GM12878 (cell line): ENCODE data around the gene MST1. TPM values are rescaled to one million over a fixed set of nuclear protein-coding genes. Genes with fewer than 3 reads are reported as not detected.

Source experiments
- BACH1 ChIP-seq: fragments of 450-650 bp; IDR thresholded peaks from 2 replicates; pipeline ENCODE4 v1.6.1; 2017; ENCODE audit warnings: mild to moderate bottlenecking, borderline replicate concordance
- polyA plus RNA-seq, 11 experiments: library from polyadenylated mRNA; depleted of rRNA in 4 of 11; unstranded in 6 of 11; stranded (reverse) in 5 of 11; fragments of >200 nt; fragmentation: Nextera tagmentation in 4 of 11; fragmentation: Illumina TruSeq in 1 of 11; extraction: Ambion mirVana in 4 of 11; extraction: Trizol in 1 of 11; gene quantifications; 1 replicate in 1 of 11; 2 replicates in 10 of 11; pipeline versions ENCODE4 v1.2.1 to v1.2.3, GENCODE V29; 2011 to 2016; ENCODE audit warnings: inconsistent platforms in 2 of 11, missing spikeins in 2 of 11, low read depth in 1 of 11
- small RNA-seq: library from RNA; depleted of rRNA; stranded (forward); fragments of <200 nt; gene quantifications from one replicate; pipeline ENCODE3, GENCODE V24; 2014
- total RNA-seq, 4 experiments: library from RNA; depleted of rRNA in 3 of 4; stranded (reverse); fragments of >200 nt in 3 of 4; fragmentation: Illumina TruSeq in 1 of 4; extraction: Trizol in 1 of 4; gene quantifications; 2 replicates each; pipeline versions ENCODE4 v1.2.1 to v1.2.3, GENCODE V29; 2013 to 2021
- TF ChIP-seq, protein P1 (sequence below): fragments of 450-650 bp; IDR thresholded peaks from 2 replicates; pipeline ENCODE4 v1.6.1; 2018; ENCODE audit warnings: mild to moderate bottlenecking, low read depth, moderate library complexity; ENCODE audit not compliant: partially characterized antibody

MST1 gene
- total and polyA plus RNA-seq, 10 of the 15 experiments (the other 5 are each of a cell fraction or from before 2014, with no cell fraction given) = 1.2 to 25.5 (median 4.1) TPM

DNA sequence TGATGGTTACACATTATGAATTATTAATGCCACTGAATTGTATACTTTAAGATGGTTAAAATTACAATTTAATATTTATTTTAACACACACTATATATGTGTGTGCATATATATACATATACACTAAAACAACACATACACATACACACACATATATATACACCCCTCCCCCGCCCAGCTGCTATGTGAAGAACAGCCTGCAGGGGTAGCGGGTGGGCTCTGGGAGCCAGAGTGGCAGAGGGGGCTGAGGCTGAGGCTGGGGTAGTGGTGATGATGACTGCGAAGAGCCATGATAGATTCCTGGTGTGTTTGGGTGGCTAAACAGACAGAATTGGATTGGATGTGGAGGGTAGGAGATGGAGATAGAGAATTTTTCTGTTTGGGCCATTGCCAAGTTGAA is 54.5 kb downstream of the MST1 start (continued):
- TF ChIP-seq, protein P1, sequence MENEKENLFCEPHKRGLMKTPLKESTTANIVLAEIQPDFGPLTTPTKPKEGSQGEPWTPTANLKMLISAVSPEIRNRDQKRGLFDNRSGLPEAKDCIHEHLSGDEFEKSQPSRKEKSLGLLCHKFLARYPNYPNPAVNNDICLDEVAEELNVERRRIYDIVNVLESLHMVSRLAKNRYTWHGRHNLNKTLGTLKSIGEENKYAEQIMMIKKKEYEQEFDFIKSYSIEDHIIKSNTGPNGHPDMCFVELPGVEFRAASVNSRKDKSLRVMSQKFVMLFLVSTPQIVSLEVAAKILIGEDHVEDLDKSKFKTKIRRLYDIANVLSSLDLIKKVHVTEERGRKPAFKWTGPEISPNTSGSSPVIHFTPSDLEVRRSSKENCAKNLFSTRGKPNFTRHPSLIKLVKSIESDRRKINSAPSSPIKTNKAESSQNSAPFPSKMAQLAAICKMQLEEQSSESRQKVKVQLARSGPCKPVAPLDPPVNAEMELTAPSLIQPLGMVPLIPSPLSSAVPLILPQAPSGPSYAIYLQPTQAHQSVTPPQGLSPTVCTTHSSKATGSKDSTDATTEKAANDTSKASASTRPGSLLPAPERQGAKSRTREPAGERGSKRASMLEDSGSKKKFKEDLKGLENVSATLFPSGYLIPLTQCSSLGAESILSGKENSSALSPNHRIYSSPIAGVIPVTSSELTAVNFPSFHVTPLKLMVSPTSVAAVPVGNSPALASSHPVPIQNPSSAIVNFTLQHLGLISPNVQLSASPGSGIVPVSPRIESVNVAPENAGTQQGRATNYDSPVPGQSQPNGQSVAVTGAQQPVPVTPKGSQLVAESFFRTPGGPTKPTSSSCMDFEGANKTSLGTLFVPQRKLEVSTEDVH = no peak
- no peak for TF ChIP-seq BACH1

Small RNAs within 50 kb of the gene (small RNA-seq; reads per million reads assigned to genes)
- not detected for gene AMIGO3

Other genes with a start within 250 kb of the MST1 start
Only the 7 nearest of the 14 such genes appear.
- gene APEH, start 15.1 kb downstream of the MST1 start, total RNA-seq (2014; rRNA removed) = 199 and 214 TPM in 2 replicates
- 110 and 116 TPM in 2 replicates for gene APEH, start 15.1 kb downstream of the MST1 start, total RNA-seq (2014; rRNA removed; fragmentation: Illumina TruSeq; extraction: Trizol)
- gene APEH, start 15.1 kb downstream of the MST1 start, total RNA-seq (2021) = 178 and 186 TPM in 2 replicates
- gene APEH, start 15.1 kb downstream of the MST1 start, polyA plus RNA-seq (2011; rRNA removed) = 66.9 and 101 TPM in 2 replicates
- gene APEH, start 15.1 kb downstream of the MST1 start, polyA plus RNA-seq (2014; fragmentation: Illumina TruSeq; extraction: Trizol) = 125 and 130 TPM in 2 replicates
- gene APEH, start 15.1 kb downstream of the MST1 start, polyA plus RNA-seq (2014; fragmentation: Nextera tagmentation; extraction: Ambion mirVana) = 100 to 1,000 TPM in 1 of 2 experiments, 10 to 100 TPM in 1; 74.4 to 102 TPM
- 132 and 162 TPM in 2 replicates for gene APEH, start 15.1 kb downstream of the MST1 start, polyA plus RNA-seq (2014; rRNA removed)
- gene APEH, start 15.1 kb downstream of the MST1 start, polyA plus RNA-seq (2016; fragmentation: Nextera tagmentation; extraction: Ambion mirVana) = 100 to 1,000 TPM; 207 to 209 TPM
- 14.7 and 20.4 TPM in 2 replicates for gene RNF123, start 83 bp upstream of the MST1 start, total RNA-seq (2014; rRNA removed)
- gene RNF123, start 83 bp upstream of the MST1 start, total RNA-seq (2014; rRNA removed; fragmentation: Illumina TruSeq; extraction: Trizol) = 6.4 and 8.1 TPM in 2 replicates
- gene RNF123, start 83 bp upstream of the MST1 start, total RNA-seq (2021) = 28.7 and 31.5 TPM in 2 replicates
- gene RNF123, start 83 bp upstream of the MST1 start, polyA plus RNA-seq (2011; rRNA removed) = 8.1 and 20.0 TPM in 2 replicates
- 6.4 and 12.1 TPM in 2 replicates for gene RNF123, start 83 bp upstream of the MST1 start, polyA plus RNA-seq (2014; fragmentation: Illumina TruSeq; extraction: Trizol)
- gene RNF123, start 83 bp upstream of the MST1 start, polyA plus RNA-seq (2014; fragmentation: Nextera tagmentation; extraction: Ambion mirVana) = 1 to 10 TPM; 4.2 to 4.5 TPM
- gene RNF123, start 83 bp upstream of the MST1 start, polyA plus RNA-seq (2014; rRNA removed) = 21.4 and 23.0 TPM in 2 replicates
- gene RNF123, start 83 bp upstream of the MST1 start, polyA plus RNA-seq (2016; fragmentation: Nextera tagmentation; extraction: Ambion mirVana) = 10 to 100 TPM; 16.6 to 18.5 TPM
- gene AMIGO3, start 30.2 kb upstream of the MST1 start, total RNA-seq (2014; rRNA removed) = 1.2 and 1.3 TPM in 2 replicates
- gene AMIGO3, start 30.2 kb upstream of the MST1 start, total RNA-seq (2014; rRNA removed; fragmentation: Illumina TruSeq; extraction: Trizol) = not detected in 2 replicates
- gene AMIGO3, start 30.2 kb upstream of the MST1 start, total RNA-seq (2021) = 0.18 TPM in 1 of 2 replicates, not detected in the other
- gene AMIGO3, start 30.2 kb upstream of the MST1 start, polyA plus RNA-seq (2011; rRNA removed) = 0.19 TPM in 1 of 2 replicates, not detected in the other
- 0.07 TPM in 1 of 2 replicates, not detected in the other for gene AMIGO3, start 30.2 kb upstream of the MST1 start, polyA plus RNA-seq (2014; fragmentation: Illumina TruSeq; extraction: Trizol)
- gene AMIGO3, start 30.2 kb upstream of the MST1 start, polyA plus RNA-seq (2014; fragmentation: Nextera tagmentation; extraction: Ambion mirVana) = not detected
- 0.58 and 1.2 TPM in 2 replicates for gene AMIGO3, start 30.2 kb upstream of the MST1 start, polyA plus RNA-seq (2014; rRNA removed)
- gene AMIGO3, start 30.2 kb upstream of the MST1 start, polyA plus RNA-seq (2016; fragmentation: Nextera tagmentation; extraction: Ambion mirVana) = 1 to 10 TPM in 1 of 2 experiments, under 1 TPM in 1; 0.44 to 1.1 TPM
- gene GMPPB, start 34.5 kb upstream of the MST1 start, total RNA-seq (2014; rRNA removed) = 39.1 and 44.3 TPM in 2 replicates
- gene GMPPB, start 34.5 kb upstream of the MST1 start, total RNA-seq (2014; rRNA removed; fragmentation: Illumina TruSeq; extraction: Trizol) = 11.3 and 11.7 TPM in 2 replicates
- 45.6 and 46.1 TPM in 2 replicates for gene GMPPB, start 34.5 kb upstream of the MST1 start, total RNA-seq (2021)
- gene GMPPB, start 34.5 kb upstream of the MST1 start, polyA plus RNA-seq (2011; rRNA removed) = 5.7 and 13.4 TPM in 2 replicates
- 4.7 and 13.3 TPM in 2 replicates for gene GMPPB, start 34.5 kb upstream of the MST1 start, polyA plus RNA-seq (2014; fragmentation: Illumina TruSeq; extraction: Trizol)
- gene GMPPB, start 34.5 kb upstream of the MST1 start, polyA plus RNA-seq (2014; fragmentation: Nextera tagmentation; extraction: Ambion mirVana) = 1 to 10 TPM; 2.3 to 8.7 TPM
- gene GMPPB, start 34.5 kb upstream of the MST1 start, polyA plus RNA-seq (2014; rRNA removed) = 33.2 and 40.3 TPM in 2 replicates
- gene GMPPB, start 34.5 kb upstream of the MST1 start, polyA plus RNA-seq (2016; fragmentation: Nextera tagmentation; extraction: Ambion mirVana) = 10 to 100 TPM; 73.2 to 99.5 TPM
- gene IP6K1, start 97.1 kb upstream of the MST1 start, total RNA-seq (2014; rRNA removed) = 13.4 and 16.0 TPM in 2 replicates
- gene IP6K1, start 97.1 kb upstream of the MST1 start, total RNA-seq (2014; rRNA removed; fragmentation: Illumina TruSeq; extraction: Trizol) = 9.9 and 10.6 TPM in 2 replicates
- 28.6 and 29.8 TPM in 2 replicates for gene IP6K1, start 97.1 kb upstream of the MST1 start, total RNA-seq (2021)
- 13.6 and 30.6 TPM in 2 replicates for gene IP6K1, start 97.1 kb upstream of the MST1 start, polyA plus RNA-seq (2011; rRNA removed)
- gene IP6K1, start 97.1 kb upstream of the MST1 start, polyA plus RNA-seq (2014; fragmentation: Illumina TruSeq; extraction: Trizol) = 10.0 and 15.1 TPM in 2 replicates
- gene IP6K1, start 97.1 kb upstream of the MST1 start, polyA plus RNA-seq (2014; fragmentation: Nextera tagmentation; extraction: Ambion mirVana) = 1 to 10 TPM; 1.3 to 2.0 TPM
- gene IP6K1, start 97.1 kb upstream of the MST1 start, polyA plus RNA-seq (2014; rRNA removed) = 22.9 and 25.0 TPM in 2 replicates
- gene IP6K1, start 97.1 kb upstream of the MST1 start, polyA plus RNA-seq (2016; fragmentation: Nextera tagmentation; extraction: Ambion mirVana) = 10 to 100 TPM; 20.4 to 21.7 TPM
- gene CDHR4, start 110.4 kb upstream of the MST1 start, total RNA-seq (2014; rRNA removed) = not detected in 2 replicates
- not detected in 2 replicates for gene CDHR4, start 110.4 kb upstream of the MST1 start, total RNA-seq (2014; rRNA removed; fragmentation: Illumina TruSeq; extraction: Trizol)
- gene CDHR4, start 110.4 kb upstream of the MST1 start, total RNA-seq (2021) = not detected in 2 replicates
- not detected in 2 replicates for gene CDHR4, start 110.4 kb upstream of the MST1 start, polyA plus RNA-seq (2011; rRNA removed)
- not detected in 2 replicates for gene CDHR4, start 110.4 kb upstream of the MST1 start, polyA plus RNA-seq (2014; fragmentation: Illumina TruSeq; extraction: Trizol)
- not detected for gene CDHR4, start 110.4 kb upstream of the MST1 start, polyA plus RNA-seq (2014; fragmentation: Nextera tagmentation; extraction: Ambion mirVana)
- not detected in 2 replicates for gene CDHR4, start 110.4 kb upstream of the MST1 start, polyA plus RNA-seq (2014; rRNA removed)
- not detected for gene CDHR4, start 110.4 kb upstream of the MST1 start, polyA plus RNA-seq (2016; fragmentation: Nextera tagmentation; extraction: Ambion mirVana)
- 9.3 and 11.9 TPM in 2 replicates for gene INKA1, start 113.8 kb upstream of the MST1 start, total RNA-seq (2014; rRNA removed)
- 3.8 and 4.2 TPM in 2 replicates for gene INKA1, start 113.8 kb upstream of the MST1 start, total RNA-seq (2014; rRNA removed; fragmentation: Illumina TruSeq; extraction: Trizol)
- 6.0 and 9.2 TPM in 2 replicates for gene INKA1, start 113.8 kb upstream of the MST1 start, total RNA-seq (2021)
- 0.94 and 1.6 TPM in 2 replicates for gene INKA1, start 113.8 kb upstream of the MST1 start, polyA plus RNA-seq (2011; rRNA removed)
- 2.1 TPM in 1 of 2 replicates, not detected in the other for gene INKA1, start 113.8 kb upstream of the MST1 start, polyA plus RNA-seq (2014; fragmentation: Illumina TruSeq; extraction: Trizol)
- gene INKA1, start 113.8 kb upstream of the MST1 start, polyA plus RNA-seq (2014; fragmentation: Nextera tagmentation; extraction: Ambion mirVana) = 1 to 10 TPM in 1 of 2 experiments, under 1 TPM in 1; 0.32 to 1.4 TPM
- gene INKA1, start 113.8 kb upstream of the MST1 start, polyA plus RNA-seq (2014; rRNA removed) = 10.2 and 10.5 TPM in 2 replicates
- 1 to 10 TPM; 9.0 to 9.9 TPM for gene INKA1, start 113.8 kb upstream of the MST1 start, polyA plus RNA-seq (2016; fragmentation: Nextera tagmentation; extraction: Ambion mirVana)